ENCODE measurements around the gene LIMS1.
A peak's percentile ranks its signal among the peaks of the same experiment; 100 is the strongest.

LIMS1 gene

DNA sequence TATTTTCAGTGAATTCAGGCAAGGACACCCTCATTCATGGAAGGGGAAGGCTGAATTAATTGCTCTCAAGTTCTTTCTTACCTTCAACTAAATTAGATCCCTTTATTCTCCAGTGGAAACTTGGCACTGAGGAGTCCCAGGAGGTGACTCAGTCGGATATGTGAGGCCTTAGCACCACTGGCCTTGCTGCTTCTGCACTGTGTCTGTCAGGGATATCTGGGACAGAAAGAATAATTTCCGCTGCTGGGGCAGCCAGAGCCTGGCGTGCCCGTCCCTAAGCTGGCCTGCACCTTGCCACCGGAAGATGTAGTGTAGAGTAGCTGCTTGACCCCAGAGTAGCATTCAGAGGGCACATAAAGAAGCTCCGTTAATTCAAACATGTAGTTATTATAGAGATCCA, 53.4 kb downstream of the LIMS1 start:
- TF ChIP-seq, protein P1, sequence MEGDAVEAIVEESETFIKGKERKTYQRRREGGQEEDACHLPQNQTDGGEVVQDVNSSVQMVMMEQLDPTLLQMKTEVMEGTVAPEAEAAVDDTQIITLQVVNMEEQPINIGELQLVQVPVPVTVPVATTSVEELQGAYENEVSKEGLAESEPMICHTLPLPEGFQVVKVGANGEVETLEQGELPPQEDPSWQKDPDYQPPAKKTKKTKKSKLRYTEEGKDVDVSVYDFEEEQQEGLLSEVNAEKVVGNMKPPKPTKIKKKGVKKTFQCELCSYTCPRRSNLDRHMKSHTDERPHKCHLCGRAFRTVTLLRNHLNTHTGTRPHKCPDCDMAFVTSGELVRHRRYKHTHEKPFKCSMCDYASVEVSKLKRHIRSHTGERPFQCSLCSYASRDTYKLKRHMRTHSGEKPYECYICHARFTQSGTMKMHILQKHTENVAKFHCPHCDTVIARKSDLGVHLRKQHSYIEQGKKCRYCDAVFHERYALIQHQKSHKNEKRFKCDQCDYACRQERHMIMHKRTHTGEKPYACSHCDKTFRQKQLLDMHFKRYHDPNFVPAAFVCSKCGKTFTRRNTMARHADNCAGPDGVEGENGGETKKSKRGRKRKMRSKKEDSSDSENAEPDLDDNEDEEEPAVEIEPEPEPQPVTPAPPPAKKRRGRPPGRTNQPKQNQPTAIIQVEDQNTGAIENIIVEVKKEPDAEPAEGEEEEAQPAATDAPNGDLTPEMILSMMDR (IDR thresholded peaks at IDR 0.05; ENCODE audit: insufficient read depth, low read depth, low read length, missing control alignments), result no peak
- no peak overlapping the region for H3K4me3 ChIP-seq (ENCODE audit: low read length)
- peak; percentile 69 for DNase-seq (ENCODE audit: low read depth)

DNA sequence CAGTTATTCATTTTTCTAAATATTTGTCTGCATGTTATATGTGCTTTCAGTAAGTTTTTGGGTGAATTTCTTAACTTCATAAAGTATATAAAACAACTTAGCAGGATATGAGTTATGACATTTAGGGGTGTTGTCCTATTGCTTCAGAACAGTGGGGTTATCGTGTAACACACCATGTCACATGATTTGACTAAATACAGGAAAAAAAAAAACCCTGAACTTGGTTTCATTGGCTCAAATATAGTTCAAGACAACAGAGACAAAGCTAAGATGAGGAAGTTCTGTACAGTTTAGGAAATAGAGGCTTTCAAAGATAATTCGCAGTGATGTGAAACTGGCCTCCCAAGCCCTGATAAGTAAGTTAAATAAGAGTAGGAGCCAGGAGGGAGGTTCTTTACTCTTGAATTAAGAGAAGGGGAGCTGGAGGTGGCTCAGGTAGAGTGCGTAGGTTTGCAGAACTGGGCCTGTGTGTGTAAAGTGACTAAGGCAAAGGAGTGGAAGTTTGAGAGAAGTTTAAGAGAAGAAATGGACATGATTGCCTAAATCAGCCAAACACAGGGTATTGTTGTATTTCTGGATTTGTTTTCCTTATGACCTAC, 53.9 kb downstream of the LIMS1 start:
- no peak for DNase-seq (ENCODE audit: low read depth)
- no peak overlapping the region for H3K4me3 ChIP-seq (ENCODE audit: low read length)
- TF ChIP-seq, protein P1 (IDR thresholded peaks at IDR 0.05; ENCODE audit: insufficient read depth, low read depth, low read length, missing control alignments), result no peak

DNA sequence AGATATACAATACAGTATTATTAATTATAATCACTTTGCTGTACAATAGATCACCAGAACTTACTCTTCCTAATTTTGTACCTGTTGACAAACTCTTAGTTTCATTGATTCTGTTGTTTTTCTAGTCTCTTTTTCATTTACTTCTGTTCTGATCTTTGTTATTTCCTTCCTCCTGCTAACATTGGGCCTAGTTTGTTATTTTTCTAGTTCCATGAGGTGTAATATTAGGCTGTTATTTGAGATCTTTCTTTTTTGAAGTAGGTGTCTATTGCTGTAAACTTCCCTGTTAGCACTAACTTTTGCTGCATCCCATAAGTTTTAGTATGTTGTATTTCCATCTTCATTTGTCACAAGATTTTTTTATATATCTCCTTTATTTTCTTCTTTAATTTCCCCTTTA, 55.1 kb downstream of the LIMS1 start:
- H3K4me3 ChIP-seq (ENCODE audit: low read length), result no peak overlapping the region
- TF ChIP-seq, protein P1 (IDR thresholded peaks at IDR 0.05; ENCODE audit: insufficient read depth, low read depth, low read length, missing control alignments), result no peak

DNA sequence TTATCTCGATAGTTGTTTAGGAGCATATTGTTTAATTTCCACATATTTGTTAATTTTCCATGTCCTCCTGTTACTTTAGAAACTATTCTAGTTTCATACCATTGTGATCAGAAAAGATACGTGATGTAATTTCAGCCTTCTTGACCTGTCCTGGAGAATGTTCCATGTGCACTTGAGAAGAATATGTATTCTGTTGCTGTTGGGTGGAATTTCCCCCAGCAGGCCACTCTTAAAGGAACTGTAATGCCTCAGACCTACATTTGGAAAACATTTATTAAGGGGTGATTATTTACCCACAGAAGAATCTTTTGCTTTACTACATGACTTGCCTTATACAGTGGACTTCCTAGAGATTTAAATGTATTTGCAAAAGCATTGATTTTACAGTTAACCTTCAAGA, 55.5 kb downstream of the LIMS1 start:
- no peak overlapping the region for H3K4me3 ChIP-seq (ENCODE audit: low read length)
- DNase-seq (ENCODE audit: low read depth), result no peak
- TF ChIP-seq, protein P1 (IDR thresholded peaks at IDR 0.05; ENCODE audit: insufficient read depth, low read depth, low read length, missing control alignments), result no peak

More for the DNA sequence above, 55.1 kb downstream of the LIMS1 start:
- no peak for DNase-seq (ENCODE audit: low read depth)

DNA sequence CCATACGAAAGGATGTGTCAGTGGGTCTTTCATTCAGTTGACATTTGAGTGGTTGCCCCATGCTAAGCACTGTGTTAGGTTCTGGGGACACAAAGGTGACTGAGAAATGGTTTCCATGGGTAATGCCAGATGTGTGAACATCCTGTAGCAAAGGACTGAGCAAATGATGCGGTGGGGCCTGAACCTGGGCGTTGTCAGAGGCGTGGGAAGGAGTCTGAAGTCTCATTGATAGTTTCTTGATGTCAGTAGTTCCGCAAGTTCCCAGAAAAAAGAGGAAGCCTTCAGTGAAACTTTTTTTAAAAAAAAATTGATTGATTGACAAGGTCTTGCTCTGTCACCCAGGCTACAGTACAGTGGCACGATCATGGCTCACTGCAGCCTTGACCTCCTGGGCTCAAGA, 56.9 kb downstream of the LIMS1 start:
- no peak overlapping the region for H3K4me3 ChIP-seq (ENCODE audit: low read length)
- TF ChIP-seq, protein P1 (IDR thresholded peaks at IDR 0.05; ENCODE audit: insufficient read depth, low read depth, low read length, missing control alignments), result no peak
- no peak for DNase-seq (ENCODE audit: low read depth)

DNA sequence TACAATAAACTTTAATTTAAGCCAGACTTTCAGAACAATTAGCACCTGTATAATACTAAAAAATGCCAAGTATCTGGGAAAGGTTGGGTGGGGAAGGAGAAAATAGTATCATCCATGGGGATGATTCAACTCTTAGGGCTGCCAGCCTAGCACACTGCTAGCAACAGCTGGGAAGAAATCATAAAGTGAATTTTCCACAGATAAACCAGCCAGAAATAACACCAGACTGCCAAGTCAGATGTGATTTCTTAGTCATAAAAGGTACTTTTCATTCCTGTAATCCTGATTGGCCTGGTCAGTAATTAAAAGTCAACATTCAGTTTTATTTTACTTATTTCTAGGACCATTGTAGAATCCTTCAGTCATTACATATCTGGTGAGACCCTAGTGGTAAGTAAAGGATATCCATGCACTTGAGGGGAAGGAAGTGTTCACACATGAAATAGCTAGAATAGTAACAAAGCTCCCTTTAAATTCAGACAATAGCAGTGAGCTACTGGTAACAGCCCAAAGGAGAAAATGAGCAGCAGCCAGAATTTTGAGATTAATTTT, 59.4 kb downstream of the LIMS1 start:
- peak; percentile 87 for DNase-seq (ENCODE audit: low read depth)
- TF ChIP-seq, protein P1 (IDR thresholded peaks at IDR 0.05; ENCODE audit: insufficient read depth, low read depth, low read length, missing control alignments), result no peak
- H3K4me3 ChIP-seq (ENCODE audit: low read length), result no peak overlapping the region
